UCSD-AML1 (cell line): ENCODE measurements around the gene C5.
A peak's percentile ranks its signal among the peaks of the same experiment; 100 is the strongest.

Source experiments
- DNase-seq: peaks from one replicate; lab custom pipeline; 2025; ENCODE audit not compliant: unreplicated experiment; lab: John Stamatoyannopoulos, UW

Gene C5

GRCh38 chr9:120913647-120914264, 136.3 kb downstream of the C5 start:
- peak; percentile 32 for DNase-seq

GRCh38 chr9:120912958-120913646, 137.0 kb downstream of the C5 start:
- DNase-seq = no peak

GRCh38 chr9:120911295-120911837, 138.7 kb downstream of the C5 start:
- no peak for DNase-seq

- DNase-seq = no peak
Observed at GRCh38 chr9:120910643-120911042, 139.4 kb downstream of the C5 start.

- DNase-seq = no peak
Observed at GRCh38 chr9:120909904-120910303, 140.2 kb downstream of the C5 start.

- DNase-seq = no peak
Observed at GRCh38 chr9:120905315-120906164, 144.5 kb downstream of the C5 start.

- DNase-seq = no peak
Observed at GRCh38 chr9:120904978-120905301, 145.1 kb downstream of the C5 start.

- no peak for DNase-seq
Observed at GRCh38 chr9:120904061-120904977, 145.8 kb downstream of the C5 start.

GRCh38 chr9:120902569-120903535, 147.2 kb downstream of the C5 start:
- DNase-seq = no peak
